NCI-H748 treated with DMSO at 0.1 percent for 48 hours (cell line): Measurements from ENCODE around the gene CRTC3.
"Not testable (repeated sequence)": the region's sequence is repeated elsewhere in the genome, so short reads cannot be mapped to it uniquely, and the experiment has no call there.

ENCODE experiments used
- DNase-seq: peaks from one replicate; lab custom pipeline; 2025; lab: John Stamatoyannopoulos, UW

CRTC3 gene

GRCh38 chr15:90650956-90651689 is 121.4 kb downstream of the CRTC3 start:
- no peak for DNase-seq

DNA sequence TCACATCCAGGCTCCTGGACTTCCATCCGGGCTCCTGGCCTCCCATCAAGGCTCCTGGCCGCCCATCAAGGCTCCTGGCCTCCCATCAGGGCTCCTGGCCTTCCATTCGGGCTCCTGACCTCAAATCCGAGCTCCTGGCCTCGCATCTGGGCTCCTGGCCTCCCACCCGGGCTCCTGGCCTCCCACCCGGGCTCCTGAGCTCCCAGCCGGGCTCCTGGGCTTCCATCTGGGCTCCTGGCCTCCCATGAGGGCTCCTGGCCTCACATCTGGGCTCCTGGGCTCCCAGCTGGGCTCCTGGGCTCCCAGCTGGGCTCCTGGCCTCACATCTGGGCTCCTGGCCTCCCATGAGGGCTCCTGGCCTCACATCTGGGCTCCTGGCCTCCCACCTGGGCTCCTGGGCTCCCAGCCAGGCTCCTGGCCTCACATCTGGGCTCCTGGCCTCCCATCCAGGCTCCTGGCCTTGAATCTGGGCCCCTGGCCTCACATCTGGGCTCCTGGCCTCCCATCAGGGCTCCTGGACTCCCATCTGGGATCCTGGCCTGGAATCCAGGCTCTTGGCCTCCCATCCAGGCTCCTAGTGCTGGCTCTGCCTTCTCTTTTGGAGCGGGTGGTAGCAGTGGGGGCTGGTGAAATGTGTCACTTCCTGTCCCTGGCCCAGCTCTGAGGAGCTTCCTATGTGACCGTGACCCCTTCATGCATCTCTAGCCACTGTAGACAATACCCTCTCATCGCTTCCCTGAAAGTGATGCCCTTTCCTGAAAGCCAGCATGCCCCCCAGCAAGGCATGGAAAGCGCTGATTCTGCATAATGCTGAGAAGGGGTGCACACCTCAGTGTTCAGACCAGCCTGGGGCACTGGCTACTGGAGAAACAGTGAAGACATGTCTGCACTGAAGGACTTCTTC is 124.8 kb downstream of the CRTC3 start:
- no peak for DNase-seq

DNA sequence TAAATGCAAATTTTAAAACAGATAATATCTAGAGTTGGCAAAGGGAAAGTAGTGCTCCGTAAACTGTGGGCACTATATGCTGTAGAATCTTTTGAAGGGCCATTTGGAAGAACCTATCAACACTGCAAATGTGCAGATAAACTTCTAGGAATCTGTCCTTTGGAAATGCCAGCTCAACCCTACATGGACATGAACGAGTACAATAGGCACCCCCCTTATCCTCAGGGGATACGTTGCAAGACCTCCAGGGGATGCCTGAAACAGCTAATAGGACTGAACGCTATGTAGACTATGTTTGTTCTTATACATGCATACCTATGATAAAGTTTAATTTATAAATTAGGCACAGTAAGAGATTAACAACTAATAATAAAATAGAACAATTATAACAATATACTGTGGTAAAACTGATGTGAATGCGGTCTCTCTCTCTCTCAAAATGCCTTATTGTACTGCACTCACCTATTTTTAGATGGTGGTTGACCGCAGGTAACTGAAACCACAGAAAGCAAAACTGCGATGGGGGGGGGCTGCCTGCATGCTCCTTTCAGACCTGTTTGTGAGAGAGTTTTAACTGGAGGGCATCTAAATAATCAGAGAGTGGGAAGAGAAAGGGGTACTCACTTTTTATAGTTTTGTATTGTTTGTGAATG is 127.9 kb downstream of the CRTC3 start:
- DNase-seq = not testable (repeated sequence)

- DNase-seq = no peak
These were observed 129.8 kb downstream of the CRTC3 start for GRCh38 chr15:90659481-90659880.

DNA sequence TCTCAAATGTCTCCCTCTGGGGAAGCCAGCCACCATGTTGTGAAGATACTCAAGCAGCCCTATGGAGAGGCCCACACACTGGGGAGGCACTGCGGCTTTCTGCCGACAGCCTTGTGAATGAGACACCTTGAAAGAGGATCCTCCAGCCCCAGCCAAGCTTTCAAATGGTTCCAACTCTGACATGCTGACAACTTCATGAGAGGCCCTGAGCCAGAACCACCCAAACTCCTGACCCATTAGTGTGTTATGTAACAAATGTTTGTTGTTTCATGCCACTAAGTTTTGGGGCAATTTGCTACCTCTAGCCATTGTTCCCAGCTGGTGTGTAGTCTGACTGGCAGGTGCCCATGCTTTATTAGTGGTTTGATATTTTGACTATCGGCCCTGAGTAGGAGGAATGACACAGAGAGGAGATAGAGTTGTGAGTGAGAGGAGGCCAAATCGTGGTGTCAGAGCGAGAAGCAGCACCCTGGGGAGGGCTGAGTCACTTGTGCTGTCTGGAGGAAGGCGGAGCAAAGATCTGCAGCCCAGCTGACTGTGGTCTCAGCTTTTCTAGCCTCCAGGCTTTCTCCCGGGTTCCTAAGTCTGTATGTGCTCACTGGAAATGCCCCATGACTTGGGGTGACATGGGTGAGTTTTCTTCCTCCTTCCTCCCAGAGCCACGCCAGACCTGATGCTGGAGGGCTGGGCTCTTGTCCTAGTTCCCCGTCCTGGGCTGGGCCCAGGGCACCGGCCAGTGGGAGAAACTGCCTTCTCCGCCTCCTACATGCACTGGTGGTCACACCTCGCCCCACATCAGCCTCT is 130.7 kb downstream of the CRTC3 start:
- no peak for DNase-seq

- not testable (repeated sequence) for DNase-seq
These were observed 131.2 kb downstream of the CRTC3 start for GRCh38 chr15:90660999-90661330.

DNA sequence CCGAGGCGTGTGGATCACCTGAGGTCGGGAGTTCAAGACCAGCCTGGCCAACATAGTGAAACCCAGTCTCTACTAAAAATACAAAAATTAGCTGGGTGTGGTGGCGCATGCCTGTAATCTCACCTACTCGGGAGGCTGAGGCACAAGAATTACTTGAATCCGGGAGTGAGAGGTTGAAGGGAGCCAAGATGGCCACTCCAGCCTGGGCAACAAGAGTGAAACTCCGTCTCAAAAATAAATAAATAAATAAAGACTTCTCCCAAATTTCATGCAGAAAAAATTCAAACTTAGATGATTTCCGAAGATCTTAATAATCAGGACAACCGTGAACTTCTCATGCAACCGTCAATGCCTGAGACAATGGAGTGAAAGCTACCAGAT is 134.3 kb downstream of the CRTC3 start:
- not testable (repeated sequence) for DNase-seq

- no peak for DNase-seq
These were observed 135.0 kb downstream of the CRTC3 start for GRCh38 chr15:90664650-90665287.

GRCh38 chr15:90665288-90666134 is 135.8 kb downstream of the CRTC3 start:
- no peak for DNase-seq

DNA sequence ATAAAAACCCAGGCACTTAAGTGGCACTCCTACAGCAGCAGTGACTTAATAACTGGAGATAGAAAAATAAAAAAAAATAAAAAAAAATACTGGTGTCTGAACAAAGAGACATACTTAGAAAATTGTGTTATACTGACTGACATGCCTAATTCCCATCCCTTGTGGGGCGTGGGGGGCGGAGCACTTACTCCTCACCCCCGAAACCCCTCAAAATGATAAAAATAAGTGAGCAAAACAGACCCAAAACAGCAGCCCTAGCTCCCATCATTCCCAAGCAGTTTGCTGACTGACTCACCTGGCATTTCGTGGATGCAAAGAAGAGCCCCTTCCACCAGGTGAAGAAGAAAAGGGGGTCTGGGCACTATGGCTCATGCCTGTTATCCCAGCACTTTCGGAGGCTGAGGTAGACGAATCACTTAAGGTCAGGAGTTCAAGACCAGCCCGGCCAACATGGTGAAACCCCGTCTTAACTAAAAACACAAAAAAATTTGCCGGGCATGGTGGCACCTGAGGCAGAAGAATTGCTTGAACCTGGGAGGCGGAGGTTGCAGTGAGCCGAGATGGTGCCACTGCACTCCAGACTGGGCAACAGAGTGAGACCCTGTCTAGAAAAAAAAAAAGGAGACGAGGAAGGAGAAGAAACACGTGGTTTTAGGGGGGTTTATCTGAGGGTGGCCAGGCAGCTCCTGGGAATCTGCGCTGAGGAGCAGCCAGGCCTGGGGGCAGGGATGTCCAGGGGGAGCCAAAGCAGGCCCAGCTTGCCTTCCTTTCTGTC is 136.6 kb downstream of the CRTC3 start:
- DNase-seq = no peak

DNA sequence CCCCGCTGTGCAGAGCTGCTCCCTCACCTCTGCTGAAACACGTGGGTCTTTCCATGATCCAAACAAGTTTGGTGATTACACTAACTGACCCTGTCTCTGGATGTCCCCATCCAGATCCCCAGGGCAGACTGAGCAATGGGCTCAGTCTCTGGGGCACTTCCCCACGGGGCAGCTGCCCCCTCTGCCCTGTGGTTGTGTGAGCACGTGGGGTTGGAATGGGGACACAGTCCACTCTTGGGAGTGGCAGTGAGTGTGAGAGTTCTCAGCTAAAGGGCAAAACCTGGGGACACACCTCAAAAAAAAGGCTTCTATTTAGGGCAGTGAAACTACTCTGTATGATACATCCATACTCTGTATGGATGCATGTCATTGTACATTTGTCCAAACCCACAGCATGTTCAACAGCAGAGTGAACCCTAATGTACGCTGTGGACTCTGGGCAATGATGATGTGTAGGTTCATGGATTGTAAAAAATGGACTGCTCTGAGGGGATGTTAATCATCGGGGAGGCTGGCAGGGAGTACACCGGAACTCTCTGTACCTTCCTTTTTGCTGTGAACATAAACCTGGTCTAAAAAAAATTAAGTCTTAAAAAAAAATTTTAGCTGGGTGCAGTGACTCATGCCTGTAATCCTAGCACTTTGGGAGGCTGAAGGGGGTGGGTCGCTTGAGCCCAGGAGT is 137.5 kb downstream of the CRTC3 start:
- DNase-seq = no peak

DNA sequence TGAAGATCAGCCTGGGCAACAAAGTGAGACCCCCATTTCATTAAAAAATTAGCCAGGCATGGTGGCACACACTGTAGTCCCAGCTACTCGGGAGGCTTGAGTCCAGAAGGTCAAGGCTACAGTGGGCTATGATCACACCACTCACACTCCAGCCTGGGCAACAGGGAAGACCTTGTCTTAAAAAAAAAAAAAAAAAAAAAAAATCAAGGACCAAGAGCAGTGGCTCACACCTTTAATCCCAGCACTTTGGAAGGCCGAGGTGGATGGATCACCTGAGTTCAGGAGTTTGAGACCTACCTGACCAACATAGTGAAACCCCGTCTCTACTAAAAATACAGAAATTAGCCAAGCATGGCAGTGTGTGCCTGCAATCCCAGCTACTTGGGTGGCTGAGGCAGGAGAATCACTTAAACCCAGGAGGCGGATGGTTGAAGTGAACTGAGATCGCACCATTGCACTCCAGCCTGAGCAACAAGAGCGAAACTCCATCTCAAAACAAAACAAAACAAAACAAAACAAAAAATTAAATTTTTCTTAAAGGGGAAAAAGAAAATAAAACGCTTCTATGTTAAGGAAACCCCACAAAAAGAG is 138.1 kb downstream of the CRTC3 start:
- not testable (repeated sequence) for DNase-seq

DNA sequence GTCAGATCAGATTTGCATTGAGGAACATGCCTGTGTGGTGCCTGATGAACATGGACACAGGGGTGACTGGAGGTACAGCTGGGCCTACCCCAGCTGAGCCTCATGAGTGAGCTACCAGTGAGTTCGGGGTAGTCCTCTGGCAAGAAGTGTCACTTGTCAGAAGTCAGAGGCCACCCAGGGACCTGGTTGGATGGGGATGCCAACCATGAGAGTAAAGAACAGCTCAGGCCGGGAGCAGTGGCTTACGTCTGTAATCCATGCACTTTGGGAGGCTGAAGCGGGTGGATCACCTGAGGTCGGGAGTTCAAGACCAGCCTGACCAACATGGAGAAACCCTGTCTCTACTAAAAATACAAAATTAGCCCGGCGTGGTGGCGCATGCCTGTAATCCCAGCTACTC is 140.9 kb downstream of the CRTC3 start:
- DNase-seq = not testable (repeated sequence)

GRCh38 chr15:90671216-90671615 is 141.5 kb downstream of the CRTC3 start:
- DNase-seq = no peak

GRCh38 chr15:90673357-90673756 is 143.6 kb downstream of the CRTC3 start:
- not testable (repeated sequence) for DNase-seq

DNA sequence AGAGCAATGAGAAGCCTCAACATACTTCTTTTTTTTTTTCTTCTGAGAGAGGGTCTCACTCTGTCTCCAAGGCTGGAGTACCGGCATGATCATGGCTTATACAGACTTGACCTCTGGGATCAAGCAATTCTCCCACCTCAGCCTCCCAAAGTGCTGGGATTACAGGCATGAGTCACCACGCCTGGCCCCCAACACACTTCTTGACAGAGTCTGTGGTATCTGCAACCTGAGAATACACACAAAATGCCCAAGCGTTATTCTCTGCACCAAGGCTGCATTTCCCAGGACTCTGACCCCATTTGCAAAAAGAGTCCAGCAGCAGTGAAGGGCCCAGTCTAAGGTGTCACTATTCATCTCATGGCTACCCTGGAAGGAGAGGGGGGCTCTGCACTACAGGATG is 144.8 kb downstream of the CRTC3 start:
- no peak for DNase-seq

- DNase-seq = no peak
These were observed 145.7 kb downstream of the CRTC3 start for GRCh38 chr15:90675464-90675863.
